Measurements from ENCODE around the gene GGPS1.
"Not testable (repeated sequence)": the region's sequence is repeated elsewhere in the genome, so short reads cannot be mapped to it uniquely, and the experiment has no call there.

The GGPS1 gene

GRCh38 chr1:235366286-235366685 lies 37.9 kb downstream of the GGPS1 start:
- TF ChIP-seq CTCF (IDR thresholded peaks at IDR 0.05) (no peak), ZFX (IDR thresholded peaks at IDR 0.05; ENCODE audit: borderline replicate concordance) (no peak)
- H3K27ac ChIP-seq: peak overlapping the region; percentile 90

- TF ChIP-seq ZFX (IDR thresholded peaks at IDR 0.05; ENCODE audit: borderline replicate concordance) (no peak), CTCF (IDR thresholded peaks at IDR 0.05) (0 out of 2 replicates have a peak, but pooled peaks have one; percentile 22)
- peak within 1 kb of the TSS; percentile 90 for H3K27ac ChIP-seq
Observed at GRCh38 chr1:235367000-235367908, 38.9 kb downstream of the GGPS1 start, which contains the start of gene TBCE. TBCE (plus strand) TSS chr1:235367427; CDS start chr1:235380050, 12,623 bp downstream.

GRCh38 chr1:235368428-235368827 lies 40.1 kb downstream of the GGPS1 start:
- no peak for TF ChIP-seq CTCF (IDR thresholded peaks at IDR 0.05)
- no peak for TF ChIP-seq ZFX (IDR thresholded peaks at IDR 0.05; ENCODE audit: borderline replicate concordance)
- peak overlapping the region; percentile 90 for H3K27ac ChIP-seq

- H3K27ac ChIP-seq: no peak overlapping the region
- TF ChIP-seq ZFX (IDR thresholded peaks at IDR 0.05; ENCODE audit: borderline replicate concordance) (no peak), CTCF (IDR thresholded peaks at IDR 0.05) (no peak)
Observed at GRCh38 chr1:235369802-235370201, 41.4 kb downstream of the GGPS1 start.

- TF ChIP-seq ZFX (IDR thresholded peaks at IDR 0.05; ENCODE audit: borderline replicate concordance) (no peak), CTCF (IDR thresholded peaks at IDR 0.05) (no peak)
- no peak overlapping the region for H3K27ac ChIP-seq
Observed at GRCh38 chr1:235375919-235376605, 47.7 kb downstream of the GGPS1 start.

- H3K27ac ChIP-seq: not testable (repeated sequence)
Observed at GRCh38 chr1:235378134-235378735, 49.9 kb downstream of the GGPS1 start.

GRCh38 chr1:235381955-235382739 lies 53.8 kb downstream of the GGPS1 start:
- not testable (repeated sequence) for H3K27ac ChIP-seq

- not testable (repeated sequence) for H3K27ac ChIP-seq
Observed at GRCh38 chr1:235385633-235386032, 57.3 kb downstream of the GGPS1 start.
